ENCODE results near the gene SYCN.

Gene SYCN

DNA sequence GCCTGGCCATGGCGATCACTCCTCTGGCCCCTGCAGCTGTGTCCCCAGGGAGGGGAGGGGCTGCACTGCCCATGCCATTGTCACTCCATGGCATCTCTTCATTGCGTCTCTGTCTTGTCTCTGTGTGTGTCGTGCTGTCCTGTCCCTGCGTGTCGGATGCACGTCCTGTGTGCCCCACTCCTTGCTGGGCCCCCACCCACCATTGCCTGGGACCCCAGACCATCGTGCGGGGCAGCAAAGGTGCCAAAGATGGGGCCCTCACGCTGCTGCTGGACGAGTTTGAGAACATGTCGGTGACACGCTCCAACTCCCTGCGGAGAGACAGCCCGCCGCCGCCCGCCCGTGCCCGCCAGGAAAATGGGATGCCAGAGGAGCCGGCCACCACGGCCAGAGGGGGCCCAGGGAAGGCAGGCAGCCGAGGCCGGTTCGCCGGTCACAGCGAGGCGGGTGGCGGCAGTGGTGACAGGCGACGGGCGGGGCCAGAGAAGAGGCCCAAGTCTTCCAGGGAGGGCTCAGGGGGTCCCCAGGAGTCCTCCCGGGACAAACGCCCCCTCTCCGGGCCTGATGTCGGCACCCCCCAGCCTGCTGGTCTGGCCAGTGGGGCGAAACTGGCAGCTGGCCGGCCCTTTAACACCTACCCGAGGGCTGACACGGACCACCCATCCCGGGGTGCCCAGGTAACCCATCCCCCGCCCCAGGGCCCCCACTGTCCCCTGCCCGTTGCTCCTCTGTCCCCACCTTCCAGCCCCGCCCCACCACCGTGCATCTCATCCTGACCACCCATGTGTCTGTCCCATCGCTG lies 31.2 kb downstream of the SYCN start:
- no peak overlapping the region for H3K4ac ChIP-seq (ENCODE audit: low read length)
- peaks cover 7% of the 10 kb centered on the region for H3K79me1 ChIP-seq (ENCODE audit: low read depth, low read length)
- H3K27me3 ChIP-seq (ENCODE audit: control insufficient read depth in 3 of 3, insufficient read depth in 3 of 3, low read depth in 1 of 3, low read length in 3 of 3) = no peaks in the 10 kb centered on the region
- H2BK15ac ChIP-seq (ENCODE audit: low read length) = no peak overlapping the region
- H4K8ac ChIP-seq (ENCODE audit: low read depth, low read length) = no peak overlapping the region
- peak overlapping the region in 1 of 2 donors; percentile 48 for H3K4me3 ChIP-seq (ENCODE audit: low read length in 2 of 2)
- no peak overlapping the region for H3K4me2 ChIP-seq (ENCODE audit: insufficient read depth, low read length, poor library complexity, severe bottlenecking)
- H2AFZ ChIP-seq (ENCODE audit: low read length) = no peak overlapping the region
- H3K9ac ChIP-seq (ENCODE audit: low read depth, low read length, poor library complexity) = no peak overlapping the region
- no peak overlapping the region for H3K14ac ChIP-seq (ENCODE audit: low read length)
- no peak overlapping the region for H2BK120ac ChIP-seq (ENCODE audit: low read depth, low read length)
- H3K23ac ChIP-seq (ENCODE audit: low read depth, low read length, poor library complexity) = no peak overlapping the region
- H2BK5ac ChIP-seq (ENCODE audit: low read length) = no peak overlapping the region
- H3K9me3 ChIP-seq (replicated peaks in 1 of 2; ENCODE audit: control insufficient read depth in 2 of 2, insufficient read depth in 1 of 2, low read depth in 1 of 2, low read length in 2 of 2) = no peaks in the 10 kb centered on the region
- H3K36me3 ChIP-seq (replicated peaks in 1 of 2; ENCODE audit: control insufficient read depth in 2 of 2, insufficient read depth in 2 of 2, low read length in 2 of 2) = peaks cover 44 to 55% of the 10 kb centered on the region in 2 donors
- H2AK5ac ChIP-seq (ENCODE audit: low read depth, low read length) = no peak overlapping the region
- no peak overlapping the region for H3K18ac ChIP-seq (ENCODE audit: low read length)
- H3K27ac ChIP-seq (replicated peaks; ENCODE audit: low read length) = no peak overlapping the region
- no peak overlapping the region for H4K91ac ChIP-seq (ENCODE audit: low read depth, low read length, poor library complexity)
- WGBS, 2 donors (ENCODE audit: extremely low coverage in 2 of 2, insufficient read length in 2 of 2, insufficient replicate concordance in 1 of 2) = no CpG with 5 or more reads among the region's 45 CpGs
- DNase-seq (ENCODE audit: low spot score) = no peak
- no peak overlapping the region for H2BK12ac ChIP-seq (ENCODE audit: low read length)
- peaks cover 0 to 4% of the 10 kb centered on the region in 2 donors for H3K4me1 ChIP-seq (ENCODE audit: control insufficient read depth in 2 of 2, insufficient read depth in 1 of 2, low read depth in 1 of 2, low read length in 2 of 2)

DNA sequence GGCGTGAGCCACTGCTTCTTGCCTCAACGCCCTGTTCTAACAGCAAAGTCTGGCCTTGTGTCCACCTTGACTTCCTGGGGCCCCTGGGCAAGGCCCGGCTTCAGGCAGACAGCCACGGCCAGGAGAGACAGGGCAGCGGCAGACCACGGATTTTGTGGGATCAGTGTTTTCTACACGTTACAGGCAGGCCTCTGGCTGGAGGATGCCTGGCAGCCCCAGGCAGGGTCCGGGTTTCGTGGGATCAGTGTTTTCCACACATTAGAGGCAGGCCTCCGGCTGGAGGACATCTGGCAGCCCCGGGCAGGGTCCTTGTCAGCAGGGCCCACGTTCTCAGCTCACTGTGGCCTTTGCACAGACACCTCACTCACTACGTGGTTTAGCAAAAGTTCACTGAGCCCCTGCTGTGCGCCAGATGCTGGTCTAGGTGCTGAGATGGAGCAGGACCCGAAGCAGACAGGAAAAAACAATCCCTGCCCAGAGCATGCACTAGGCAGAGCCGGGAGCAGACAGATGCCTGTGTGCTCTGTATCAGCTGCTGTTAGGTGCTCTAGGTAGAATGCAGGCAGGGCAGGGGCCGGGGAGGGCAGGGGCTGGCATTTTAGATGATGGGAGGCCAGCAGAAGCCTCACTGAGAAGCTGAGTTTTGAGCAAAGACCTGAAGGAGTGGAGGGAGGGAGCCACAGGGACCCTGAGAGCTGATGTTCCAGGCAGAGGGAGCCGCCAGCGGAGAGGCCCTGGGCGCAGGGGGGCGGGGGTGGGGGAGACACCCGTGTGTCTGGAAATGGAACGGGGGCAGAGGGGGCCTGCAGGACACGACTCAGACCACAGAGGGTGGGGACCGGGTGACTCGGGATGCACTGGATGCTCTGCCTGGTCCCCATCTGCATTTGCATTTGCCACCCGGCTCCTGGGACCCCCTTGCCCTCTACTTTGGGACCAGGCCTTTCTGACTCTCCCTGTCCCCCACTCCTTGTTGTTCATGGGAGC lies 32.3 kb downstream of the SYCN start:
- no CpG with 5 or more reads among the region's 27 CpGs for WGBS, 2 donors (ENCODE audit: extremely low coverage in 2 of 2, insufficient read length in 2 of 2, insufficient replicate concordance in 1 of 2)

DNA sequence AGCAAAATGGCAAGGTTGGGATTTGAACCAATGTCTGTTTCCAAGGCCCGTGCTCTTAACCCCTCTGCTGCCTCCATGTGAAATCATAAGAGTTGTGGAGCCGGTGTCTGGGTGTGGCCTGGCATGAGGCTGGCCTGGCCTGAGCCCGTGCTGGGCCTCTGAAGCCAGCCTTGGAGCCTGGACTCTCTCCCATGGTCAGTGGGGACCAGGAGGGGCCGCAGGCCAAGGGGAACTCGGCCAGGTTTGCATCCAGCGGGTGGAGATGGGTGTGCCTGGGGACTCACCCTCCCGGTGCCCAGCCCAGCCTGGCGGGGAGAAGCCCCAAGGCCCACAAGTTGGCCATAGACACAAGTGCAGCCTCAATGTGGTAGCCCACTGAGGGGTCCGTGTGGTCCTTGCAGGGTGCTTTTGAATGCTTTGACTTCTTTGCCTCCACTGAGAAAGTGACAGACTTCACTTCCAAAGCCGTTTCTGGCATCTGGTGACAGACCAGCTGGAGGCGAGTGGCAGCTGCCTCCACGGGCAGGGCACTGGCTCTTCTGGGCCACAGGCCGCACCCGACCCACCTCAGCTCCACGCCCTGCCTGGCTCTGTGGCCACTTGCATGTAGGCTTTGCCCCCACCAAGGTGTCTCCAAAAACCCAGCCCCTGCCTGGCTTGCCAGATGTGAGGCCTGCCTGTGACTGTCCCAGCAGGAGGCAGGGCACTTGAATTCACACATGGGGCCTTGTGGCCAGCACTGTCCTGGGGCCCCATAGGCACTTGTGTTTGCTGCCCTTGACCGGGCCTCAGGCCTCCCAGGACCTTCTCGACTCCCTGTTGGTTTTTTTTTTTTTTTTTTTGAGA lies 33.5 kb downstream of the SYCN start:
- Histone ChIP-seq H3K36me3 (replicated peaks in 1 of 2; ENCODE audit: control insufficient read depth in 2 of 2, insufficient read depth in 2 of 2, low read length in 2 of 2) (peaks cover 31 to 37% of the 10 kb centered on the region in 2 donors), H2BK15ac (ENCODE audit: low read length) (no peak overlapping the region), H3K9ac (ENCODE audit: low read depth, low read length, poor library complexity) (no peak overlapping the region), H2AFZ (ENCODE audit: low read length) (no peak overlapping the region), H3K4me3 (ENCODE audit: low read length in 2 of 2) (no peak overlapping the region), H3K4me1 (ENCODE audit: control insufficient read depth in 2 of 2, insufficient read depth in 1 of 2, low read depth in 1 of 2, low read length in 2 of 2) (peaks cover 5 to 6% of the 10 kb centered on the region in 2 donors), H3K9me3 (replicated peaks in 1 of 2; ENCODE audit: control insufficient read depth in 2 of 2, insufficient read depth in 1 of 2, low read depth in 1 of 2, low read length in 2 of 2) (no peaks in the 10 kb centered on the region), H3K79me1 (ENCODE audit: low read depth, low read length) (peaks cover 10% of the 10 kb centered on the region), H3K4me2 (ENCODE audit: insufficient read depth, low read length, poor library complexity, severe bottlenecking) (no peak overlapping the region), H3K4ac (ENCODE audit: low read length) (no peak overlapping the region), H4K8ac (ENCODE audit: low read depth, low read length) (no peak overlapping the region), H3K14ac (ENCODE audit: low read length) (no peak overlapping the region), H3K18ac (ENCODE audit: low read length) (no peak overlapping the region), H2AK5ac (ENCODE audit: low read depth, low read length) (no peak overlapping the region), H3K27ac (replicated peaks; ENCODE audit: low read length) (no peak overlapping the region), H4K91ac (ENCODE audit: low read depth, low read length, poor library complexity) (no peak overlapping the region), H3K27me3 (ENCODE audit: control insufficient read depth in 3 of 3, insufficient read depth in 3 of 3, low read depth in 1 of 3, low read length in 3 of 3) (no peaks in the 10 kb centered on the region), H2BK12ac (ENCODE audit: low read length) (no peak overlapping the region), H2BK5ac (ENCODE audit: low read length) (no peak overlapping the region), H3K23ac (ENCODE audit: low read depth, low read length, poor library complexity) (peak overlapping the region; percentile 80), H2BK120ac (ENCODE audit: low read depth, low read length) (no peak overlapping the region)
- no CpG with 5 or more reads among the region's 17 CpGs for WGBS, 2 donors (ENCODE audit: extremely low coverage in 2 of 2, insufficient read length in 2 of 2, insufficient replicate concordance in 1 of 2)
- DNase-seq (ENCODE audit: low spot score) = no peak

More for the DNA sequence above, 32.3 kb downstream of the SYCN start:
- Histone ChIP-seq H2BK120ac (ENCODE audit: low read depth, low read length) (no peak overlapping the region), H3K18ac (ENCODE audit: low read length) (peak overlapping the region; percentile 17), H4K91ac (ENCODE audit: low read depth, low read length, poor library complexity) (no peak overlapping the region), H4K8ac (ENCODE audit: low read depth, low read length) (no peak overlapping the region), H2AFZ (ENCODE audit: low read length) (no peak overlapping the region), H3K14ac (ENCODE audit: low read length) (peak overlapping the region; percentile 56), H2AK5ac (ENCODE audit: low read depth, low read length) (no peak overlapping the region), H3K27ac (replicated peaks; ENCODE audit: low read length) (no peak overlapping the region), H3K4me3 (ENCODE audit: low read length in 2 of 2) (no peak overlapping the region), H3K4ac (ENCODE audit: low read length) (no peak overlapping the region), H3K27me3 (ENCODE audit: control insufficient read depth in 3 of 3, insufficient read depth in 3 of 3, low read depth in 1 of 3, low read length in 3 of 3) (no peaks in the 10 kb centered on the region), H3K4me2 (ENCODE audit: insufficient read depth, low read length, poor library complexity, severe bottlenecking) (peak overlapping the region; percentile 18), H3K9me3 (replicated peaks in 1 of 2; ENCODE audit: control insufficient read depth in 2 of 2, insufficient read depth in 1 of 2, low read depth in 1 of 2, low read length in 2 of 2) (no peaks in the 10 kb centered on the region), H3K79me1 (ENCODE audit: low read depth, low read length) (peaks cover 6% of the 10 kb centered on the region), H3K4me1 (ENCODE audit: control insufficient read depth in 2 of 2, insufficient read depth in 1 of 2, low read depth in 1 of 2, low read length in 2 of 2) (peaks cover 0 to 4% of the 10 kb centered on the region in 2 donors), H3K23ac (ENCODE audit: low read depth, low read length, poor library complexity) (no peak overlapping the region), H2BK12ac (ENCODE audit: low read length) (no peak overlapping the region), H3K36me3 (replicated peaks in 1 of 2; ENCODE audit: control insufficient read depth in 2 of 2, insufficient read depth in 2 of 2, low read length in 2 of 2) (peaks cover 39 to 44% of the 10 kb centered on the region in 2 donors), H3K9ac (ENCODE audit: low read depth, low read length, poor library complexity) (peak overlapping the region; percentile 4), H2BK5ac (ENCODE audit: low read length) (no peak overlapping the region), H2BK15ac (ENCODE audit: low read length) (no peak overlapping the region)
- no peak for DNase-seq (ENCODE audit: low spot score)
